Heart right ventricle (tissue), 16 donors: ENCODE data around the gene NKD1. TPM values are rescaled to one million over a fixed set of nuclear protein-coding genes. Genes with fewer than 3 reads are reported as not detected.

Source experiments
- ATAC-seq, 8 donors: fragments of 200-7000 bp; cut with Tn5 transposase; one replicate each; pipeline ENCODE4 v1.9.1; 2020; ENCODE audit warnings: mild to moderate bottlenecking in 8 of 8, moderate library complexity in 8 of 8, moderate number of reproducible peaks in 1 of 8
- DNase-seq, 2 donors: peaks; one replicate each; pipeline ENCODE4 v3.0.0-alpha.2; 2020
- H3K27ac ChIP-seq, 10 donors: fragments of 200-600 bp; sonication (generic) in 2 of 10; one replicate each; pipeline versions ENCODE4 v1.5.0 to v1.8.0; 2020 to 2022; ENCODE audit warnings: mild to moderate bottlenecking in 3 of 10
- H3K27me3 ChIP-seq, 7 donors: fragments of 200-600 bp; one replicate each; pipeline ENCODE4 v1.8.0; 2021 to 2022; ENCODE audit warnings: mild to moderate bottlenecking in 2 of 7
- H3K36me3 ChIP-seq, 9 donors: fragments of 200-600 bp; sonication (generic) in 1 of 9; one replicate each; pipeline versions ENCODE4 v1.5.0 to v1.8.0; 2020 to 2022; ENCODE audit warnings: mild to moderate bottlenecking in 2 of 9
- H3K4me1 ChIP-seq, 9 donors: fragments of 200-600 bp; sonication (generic) in 1 of 9; one replicate each; pipeline versions ENCODE4 v1.5.0 to v1.8.0; 2020 to 2022; ENCODE audit warnings: mild to moderate bottlenecking in 4 of 9
- H3K4me3 ChIP-seq, 10 donors: fragments of 200-600 bp; sonication (generic) in 2 of 10; one replicate each; pipeline versions ENCODE4 v1.5.0 to v1.8.0; 2020 to 2022; ENCODE audit warnings: mild to moderate bottlenecking in 7 of 10, moderate library complexity in 2 of 10
- H3K9me3 ChIP-seq, 11 donors: fragments of 200-600 bp in 10 of 11; sonication (generic) in 2 of 11; one replicate each; pipeline versions ENCODE4 v1.5.0 to v1.8.0; 2013 to 2022; ENCODE audit warnings: mild to moderate bottlenecking in 2 of 11, control low read depth in 1 of 11, moderate library complexity in 1 of 11
- CTCF ChIP-seq, 9 donors: fragments of 200-600 bp; sonication (generic) in 2 of 9; IDR thresholded peaks; one replicate each; pipeline versions ENCODE4 v1.5.0 to v1.8.0; 2021 to 2022; ENCODE audit warnings: antibody characterized with exemption in 9 of 9, mild to moderate bottlenecking in 5 of 9, moderate library complexity in 1 of 9
- WGBS, 2 donors: extraction: QIAGEN DNeasy Blood & Tissue Kit; methylation state at CpG; one replicate each; pipeline ENCODE4 v1.1.7; 2013; ENCODE audit warnings: inconsistent platforms in 1 of 2; 5-methylcytosine and 5-hydroxymethylcytosine counted together
- intact Hi-C, 10 donors: fragments of 100-400 bp; cut with DNase I; formaldehyde crosslinking; loops; one replicate each; pipeline versions ENCODE4 v1.11.1 to v1.14.2; 2022
- polyA plus RNA-seq, 2 donors: library from polyadenylated mRNA; stranded (reverse); fragments of 200-250 nt; gene quantifications; one replicate each; pipeline ENCODE4 v1.2.3, GENCODE V29; 2013
- total RNA-seq, 10 donors: library from RNA; stranded (reverse); fragmentation: NEBNext Ultra II Directional in 3 of 10; extraction: Animal tissue kit (Norgen Biotek cat#: 25700) in 3 of 10; gene quantifications; one replicate each; pipeline versions ENCODE4 v1.2.1 to v1.2.4, GENCODE V29; 2021 to 2023
- donor health status: Arrhythmogenic right ventricular cardiomyopathy.
- donor health status: ischemic (EF 13 %, LVEDD 7.1; RV severe dilation, severe dysfunction).
- donor health status: healthy with polysubstance abuse.
- donor health status: DM: no; HTN: yes; CAD: no.
- donor health status: DM: no; HTN: no; CAD: no.
- donor health status: ischemic (EF 25% LVEDD 6.9; RV normal size, moderate dysfunction).
- donor health status: ischemic (EF 25% LVEDD 5.7; RV mildly dilated, moderate dysfunction).
- donor health status: healthy.
- donor health status: DM: yes; HTN: yes; CAD: no.
- donor health status: Ischemic cardiomyopathy.
- donor health status: ischemic (EF 35%, LVEDD 5.7; RV mildly dilated, moderate dysfunction).
- donor health status: nonischemic (EF 11% LVEDD 7.7; RV severe dilation, severe dysfunction).
- donor health status: DM: yes; HTN: yes; CAD: no.
- donor health status: PGD.
- donor health status: ischemic (EF 29% LVEDD 5.4; RV normal size, mild dysfunction).
- donor health status: nonischemic (EF 23%, LVEDD 6.1; RV moderate dilation, normal function).

Gene NKD1
- total and polyA plus RNA-seq, 12 donors: 0.22 to 1.1 (median 0.42) TPM

GRCh38 chr16:50665128-50665878 is 117.1 kb downstream of the NKD1 start:
- 16 to 17% methylated on average over 40 of the region's 40 CpGs for whole genome bisulfite sequencing, 2 donors
- Histone ChIP-seq H3K4me1 (peaks cover 2 to 45% (median 17%) of the 10 kb centered on the region in 9 donors), H3K4me3 (peak overlapping the region; percentile 31 to 63 (median 52)), H3K36me3 (peaks cover 0 to 3% (median 0%) of the 10 kb centered on the region in 9 donors), H3K9me3 (peaks cover 0 to 11% (median 0%) of the 10 kb centered on the region in 11 donors), H3K27me3 (no peaks in the 10 kb centered on the region), H3K27ac (peak overlapping the region in 9 of 10 donors; percentile 36 to 93 (median 79))
- TF ChIP-seq CTCF (IDR thresholded peaks at IDR 0.05): peak; percentile 89 to 97 (median 92)
- ATAC-seq (peak; percentile 70 to 93 (median 88)), DNase-seq (peak; percentile 78 to 83)
- intact Hi-C loops: loop anchor here in 9 of 10 donors (1.0 to 10.0 kb wide), 15 partner anchors 71 to 641 kb away; partner anchors contain the start of genes CNEP1R1 (in 2 of the 9), CYLD (in 2 of the 9) and BRD7 (in 1 of the 9)

- Histone ChIP-seq H3K4me1 (peaks cover 2 to 45% (median 17%) of the 10 kb centered on the region in 9 donors), H3K4me3 (peak overlapping the region in 1 of 10 donors; percentile 35), H3K27ac (peak overlapping the region in 1 of 10 donors; percentile 70), H3K27me3 (no peaks in the 10 kb centered on the region), H3K9me3 (peaks cover 0 to 20% (median 6%) of the 10 kb centered on the region in 11 donors), H3K36me3 (peaks cover 0 to 12% (median 0%) of the 10 kb centered on the region in 9 donors)
- DNase-seq (no peak), ATAC-seq (peak in 1 of 8 donors; percentile 3)
- intact Hi-C loops: loop anchor here in 9 of 10 donors (5.0 to 10.0 kb wide), 13 partner anchors 72 to 642 kb away; partner anchors contain the start of genes CNEP1R1 (in 2 of the 9), CYLD (in 2 of the 9) and BRD7 (in 1 of the 9)
- no peak for TF ChIP-seq CTCF (IDR thresholded peaks at IDR 0.05)
- 83 to 85% methylated on average over 9 of the region's 9 CpGs for WGBS, 2 donors
These were observed 118.7 kb downstream of the NKD1 start for GRCh38 chr16:50666658-50667496.

GRCh38 chr16:50667497-50668367 is 119.5 kb downstream of the NKD1 start:
- intact Hi-C loops: loop anchor here in 9 of 10 donors (5.0 to 10.0 kb wide), 13 partner anchors 73 to 643 kb away; partner anchors contain the start of genes CNEP1R1 (in 2 of the 9), CYLD (in 2 of the 9) and BRD7 (in 1 of the 9)
- ATAC-seq (no peak), DNase-seq (no peak)
- H3K27me3 ChIP-seq: peaks cover 0 to 4% (median under 1%) of the 10 kb centered on the region in 7 donors
- H3K36me3 ChIP-seq: peaks cover 0 to 19% (median 0%) of the 10 kb centered on the region in 9 donors
- no peak for TF ChIP-seq CTCF (IDR thresholded peaks at IDR 0.05)
- 90 to 92% methylated on average over 21 of the region's 21 CpGs for WGBS, 2 donors
- H3K4me1 ChIP-seq: peaks cover 2 to 45% (median 17%) of the 10 kb centered on the region in 9 donors
- peak overlapping the region in 6 of 10 donors; percentile 25 to 77 (median 54) for H3K27ac ChIP-seq
- H3K4me3 ChIP-seq: no peak overlapping the region
- H3K9me3 ChIP-seq: peaks cover 0 to 21% (median 9%) of the 10 kb centered on the region in 11 donors
